A549 (cell line): ENCODE data around the gene ZC3H12C. TPM values are rescaled to one million over a fixed set of nuclear protein-coding genes. Genes with fewer than 3 reads are reported as not detected.

Experiments
- ATAC-seq, 2 experiments: fragments of 200-7000 bp in 1 of 2; fragments of >200 bp in 1 of 2; cut with Nextera tagmentation in 1 of 2; cut with Tn5 transposase in 1 of 2; 3 replicates each; pipeline versions ENCODE4 v1.8.0 to v1.9.1; 2018 to 2020; ENCODE audit warnings: mild to moderate bottlenecking in 1 of 2, moderate library complexity in 1 of 2
- CTCF ChIA-PET: fragments of 300-600 bp; sonication (Branson Sonifier 250); formaldehyde crosslinking; extraction: SDS; loops from one replicate; lab custom pipeline; 2021; ENCODE audit warnings: antibody characterized with exemption, inconsistent platforms; lab: Yijun Ruan, JAX
- POLR2A ChIA-PET: fragments of 350-600 bp; formaldehyde crosslinking; extraction: SDS; loops from one replicate; lab custom pipeline; 2021; ENCODE audit warnings: antibody characterized with exemption, inconsistent platforms; lab: Yijun Ruan, JAX
- DNase-seq, 2 experiments: peaks; one replicate each; pipeline versions ENCODE4 v3.0.0 to v3.0.0-alpha.2; 2011 to 2016; ENCODE audit warnings: low read depth in 1 of 2, low spot score in 1 of 2
- FAIRE-seq: peaks from 2 replicates; lab custom pipeline; 2011; peaks lifted over from hg19 to GRCh38; lab: Jason Lieb, UNC
- H3K27ac ChIP-seq, 2 experiments: fragments of >200 bp; sonication (Bioruptor Twin); formaldehyde crosslinking; 3 replicates each; pipeline ENCODE4 v1.5.1; 2016 to 2017
- H3K4me1 ChIP-seq: fragments of >200 bp; sonication (Bioruptor Twin); formaldehyde crosslinking; 3 replicates; pipeline ENCODE4 v1.6.1; 2016
- H3K4me2 ChIP-seq: fragments of >200 bp; sonication (Bioruptor Twin); formaldehyde crosslinking; 3 replicates; pipeline ENCODE4 v1.6.1; 2016
- H3K4me3 ChIP-seq: fragments of >200 bp; sonication (Bioruptor Twin); formaldehyde crosslinking; 3 replicates; pipeline ENCODE4 v1.5.1; 2016
- H3K9me3 ChIP-seq: fragments of >200 bp; sonication (Bioruptor Twin); formaldehyde crosslinking; 3 replicates; pipeline ENCODE4 v1.6.1; 2016
- CBX8 ChIP-seq: fragments of 200-600 bp; sonication (generic); IDR thresholded peaks from 2 replicates; pipeline ENCODE4 v1.6.1; 2016
- CEBPB ChIP-seq, 2 experiments: fragments of >200 bp in 1 of 2; sonication (Bioruptor Twin) in 1 of 2; formaldehyde crosslinking in 1 of 2; IDR thresholded peaks; 2 replicates each; pipeline ENCODE4 v1.6.1; 2012 to 2016
- CHD2 ChIP-seq: fragments of 150-350 bp; IDR thresholded peaks from 2 replicates; pipeline ENCODE4 v1.6.1; 2014; ENCODE audit warnings: low read length; ENCODE audit not compliant: partially characterized antibody
- EP300 ChIP-seq, 2 experiments: fragments of >200 bp; sonication (Bioruptor Twin); formaldehyde crosslinking; IDR thresholded peaks; 2 replicates in 1 of 2; 3 replicates in 1 of 2; pipeline ENCODE4 v1.6.1; 2016 to 2017
- FOSB ChIP-seq: fragments of 250-450 bp; sonication (Bioruptor Pico); IDR thresholded peaks from 2 replicates; pipeline ENCODE4 v1.5.0; 2020; ENCODE audit warnings: mild to moderate bottlenecking, moderate library complexity
- FOSL2 ChIP-seq, 2 experiments: fragments of 450-650 bp in 1 of 2; fragments of >200 bp in 1 of 2; sonication (Bioruptor Twin) in 1 of 2; formaldehyde crosslinking; IDR thresholded peaks; 2 replicates each; pipeline versions ENCODE4 v1.5.0 to v1.6.1; 2016 to 2020; ENCODE audit warnings: mild to moderate bottlenecking in 1 of 2, moderate library complexity in 1 of 2
- FOXS1 ChIP-seq: fragments of 250-450 bp; sonication (Bioruptor Pico); IDR thresholded peaks from 2 replicates; pipeline ENCODE4 v1.5.0; 2020; ENCODE audit warnings: mild to moderate bottlenecking, moderate library complexity
- HEYL ChIP-seq: fragments of 250-450 bp; sonication (Bioruptor Pico); IDR thresholded peaks from 2 replicates; pipeline ENCODE4 v1.8.0; 2021; ENCODE audit warnings: mild to moderate bottlenecking, moderate library complexity
- JUNB ChIP-seq: fragments of >200 bp; sonication (Bioruptor Twin); formaldehyde crosslinking; IDR thresholded peaks from 2 replicates; pipeline ENCODE4 v1.6.1; 2016
- RARB ChIP-seq: fragments of 250-450 bp; sonication (Bioruptor Pico); IDR thresholded peaks from 2 replicates; pipeline ENCODE4 v1.8.0; 2021; ENCODE audit warnings: mild to moderate bottlenecking, moderate library complexity
- SMC3 ChIP-seq: fragments of >200 bp; sonication (Bioruptor Twin); formaldehyde crosslinking; IDR thresholded peaks from 3 replicates; pipeline ENCODE4 v1.6.1; 2018; ENCODE audit warnings: inconsistent platforms
- TFCP2L1 ChIP-seq: fragments of 250-450 bp; sonication (Bioruptor Pico); IDR thresholded peaks from 2 replicates; pipeline ENCODE4 v1.5.0; 2021; ENCODE audit warnings: mild to moderate bottlenecking
- TP53 ChIP-seq: fragments of 250-450 bp; sonication (Bioruptor Pico); IDR thresholded peaks from 2 replicates; pipeline ENCODE4 v1.5.0; 2021; ENCODE audit warnings: mild to moderate bottlenecking, moderate library complexity
- ZFP36 ChIP-seq: fragments of 450-650 bp; IDR thresholded peaks from 2 replicates; pipeline ENCODE4 v1.6.1; 2014; ENCODE audit warnings: borderline replicate concordance; ENCODE audit not compliant: partially characterized antibody
- WGBS: methylation state at CpG from one replicate; pipeline ENCODE4 v1.1.6; 2017; ENCODE audit errors: missing lambda C conversion rate; 5-methylcytosine and 5-hydroxymethylcytosine counted together
- polyA plus RNA-seq, 4 experiments: library from polyadenylated mRNA; depleted of rRNA in 3 of 4; stranded (reverse); fragments of >200 nt; fragmentation: RNase III in 1 of 4; extraction: RNeasy Plus Mini Kit Qiagen cat#74134 plus additional on column Dnase treatment in 1 of 4; gene quantifications; 2 replicates in 3 of 4; 3 replicates in 1 of 4; pipeline ENCODE4 v1.2.3, GENCODE V29; 2011 to 2017
- TF ChIP-seq, protein P1 (sequence below): fragments of 200-600 bp; sonication (generic); IDR thresholded peaks from 2 replicates; pipeline ENCODE4 v1.6.1; 2016; ENCODE audit warnings: antibody characterized with exemption, mild to moderate bottlenecking, moderate library complexity
- TF ChIP-seq, protein P2 (sequence below): fragments of 250-450 bp; sonication (Bioruptor Pico); IDR thresholded peaks from 2 replicates; pipeline ENCODE4 v1.5.0; 2021; ENCODE audit warnings: mild to moderate bottlenecking, moderate library complexity, borderline replicate concordance
- TF ChIP-seq, protein P3 (sequence below): fragments of 150-350 bp; IDR thresholded peaks from 2 replicates; pipeline ENCODE4 v1.6.1; 2014; ENCODE audit warnings: low read depth, mild to moderate bottlenecking, low read length
- TF ChIP-seq, protein P4 (sequence below): fragments of >200 bp; sonication (Bioruptor Twin); formaldehyde crosslinking; IDR thresholded peaks from 3 replicates; pipeline ENCODE4 v1.5.1; 2016

The ZC3H12C gene
- polyA plus RNA-seq, 2 of the 4 experiments (the other 2 are of a cell fraction), result 3.1 to 12.4 TPM

DNA sequence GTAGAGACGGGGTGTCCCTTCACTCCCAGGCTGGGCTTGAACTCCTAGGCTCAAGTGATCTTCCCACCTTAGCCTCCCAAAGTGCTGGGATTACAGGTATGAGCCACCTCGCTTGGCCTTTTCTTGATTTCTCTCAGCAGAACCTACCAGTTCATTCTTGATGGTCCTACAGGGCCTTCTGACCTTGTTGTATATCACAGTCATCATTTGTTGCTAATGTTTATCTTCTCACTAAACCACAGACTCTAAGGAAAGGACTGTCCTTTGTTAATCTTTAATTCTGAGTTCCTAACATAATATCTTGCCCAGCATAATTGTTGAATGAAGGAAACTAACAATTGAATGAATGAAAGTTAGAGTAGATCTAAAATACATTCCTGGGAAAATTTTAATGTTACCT is 22.0 kb upstream of the ZC3H12C start (continued):
- TF ChIP-seq, protein P1, sequence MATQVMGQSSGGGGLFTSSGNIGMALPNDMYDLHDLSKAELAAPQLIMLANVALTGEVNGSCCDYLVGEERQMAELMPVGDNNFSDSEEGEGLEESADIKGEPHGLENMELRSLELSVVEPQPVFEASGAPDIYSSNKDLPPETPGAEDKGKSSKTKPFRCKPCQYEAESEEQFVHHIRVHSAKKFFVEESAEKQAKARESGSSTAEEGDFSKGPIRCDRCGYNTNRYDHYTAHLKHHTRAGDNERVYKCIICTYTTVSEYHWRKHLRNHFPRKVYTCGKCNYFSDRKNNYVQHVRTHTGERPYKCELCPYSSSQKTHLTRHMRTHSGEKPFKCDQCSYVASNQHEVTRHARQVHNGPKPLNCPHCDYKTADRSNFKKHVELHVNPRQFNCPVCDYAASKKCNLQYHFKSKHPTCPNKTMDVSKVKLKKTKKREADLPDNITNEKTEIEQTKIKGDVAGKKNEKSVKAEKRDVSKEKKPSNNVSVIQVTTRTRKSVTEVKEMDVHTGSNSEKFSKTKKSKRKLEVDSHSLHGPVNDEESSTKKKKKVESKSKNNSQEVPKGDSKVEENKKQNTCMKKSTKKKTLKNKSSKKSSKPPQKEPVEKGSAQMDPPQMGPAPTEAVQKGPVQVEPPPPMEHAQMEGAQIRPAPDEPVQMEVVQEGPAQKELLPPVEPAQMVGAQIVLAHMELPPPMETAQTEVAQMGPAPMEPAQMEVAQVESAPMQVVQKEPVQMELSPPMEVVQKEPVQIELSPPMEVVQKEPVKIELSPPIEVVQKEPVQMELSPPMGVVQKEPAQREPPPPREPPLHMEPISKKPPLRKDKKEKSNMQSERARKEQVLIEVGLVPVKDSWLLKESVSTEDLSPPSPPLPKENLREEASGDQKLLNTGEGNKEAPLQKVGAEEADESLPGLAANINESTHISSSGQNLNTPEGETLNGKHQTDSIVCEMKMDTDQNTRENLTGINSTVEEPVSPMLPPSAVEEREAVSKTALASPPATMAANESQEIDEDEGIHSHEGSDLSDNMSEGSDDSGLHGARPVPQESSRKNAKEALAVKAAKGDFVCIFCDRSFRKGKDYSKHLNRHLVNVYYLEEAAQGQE, result no peak
- TF ChIP-seq TFCP2L1 (no peak), CEBPB (IDR thresholded peaks at IDR 0.05) (no peak), FOXS1 (CRISPR knock-in tag) (no peak), SMC3 (no peak), JUNB (no peak)

DNA sequence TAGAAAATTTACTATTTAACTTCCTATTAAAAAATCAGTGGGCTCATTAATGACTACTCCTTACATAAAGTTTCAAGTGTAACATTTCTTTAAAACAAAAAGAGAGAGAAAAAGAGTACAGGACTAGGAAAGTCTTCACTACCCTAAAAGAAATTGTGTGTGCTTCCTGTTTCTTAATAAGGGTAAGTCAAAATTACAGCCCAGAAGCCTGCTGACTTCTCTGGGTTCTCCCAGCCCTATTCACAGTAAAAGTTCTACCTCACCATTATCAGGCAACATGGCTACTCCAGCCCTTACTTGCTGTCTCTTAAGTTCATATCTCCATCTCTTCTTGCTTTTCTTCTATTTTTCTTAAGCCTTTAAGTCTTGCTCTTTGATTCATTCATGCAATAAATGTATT is 20.3 kb upstream of the ZC3H12C start:
- POLR2A ChIA-PET, result no interaction called here
- CTCF ChIA-PET, result no interaction called here
- Histone ChIP-seq H3K27ac (no peak overlapping the region), H3K4me2 (no peak overlapping the region), H3K4me3 (no peak overlapping the region), H3K4me1 (peaks cover 22% of the 10 kb centered on the region; the same call in 2 of the 3 replicates), H3K9me3 (no peaks in the 10 kb centered on the region)
- DNase-seq (no peak), FAIRE-seq (no peak), ATAC-seq (no peak)
- TF ChIP-seq CBX8 (no peak), CHD2 (no peak), CEBPB (IDR thresholded peaks at IDR 0.05) (no peak), HEYL (no peak), EP300 (IDR thresholded peaks at IDR 0.05) (no peak)
- TF ChIP-seq, protein P2, sequence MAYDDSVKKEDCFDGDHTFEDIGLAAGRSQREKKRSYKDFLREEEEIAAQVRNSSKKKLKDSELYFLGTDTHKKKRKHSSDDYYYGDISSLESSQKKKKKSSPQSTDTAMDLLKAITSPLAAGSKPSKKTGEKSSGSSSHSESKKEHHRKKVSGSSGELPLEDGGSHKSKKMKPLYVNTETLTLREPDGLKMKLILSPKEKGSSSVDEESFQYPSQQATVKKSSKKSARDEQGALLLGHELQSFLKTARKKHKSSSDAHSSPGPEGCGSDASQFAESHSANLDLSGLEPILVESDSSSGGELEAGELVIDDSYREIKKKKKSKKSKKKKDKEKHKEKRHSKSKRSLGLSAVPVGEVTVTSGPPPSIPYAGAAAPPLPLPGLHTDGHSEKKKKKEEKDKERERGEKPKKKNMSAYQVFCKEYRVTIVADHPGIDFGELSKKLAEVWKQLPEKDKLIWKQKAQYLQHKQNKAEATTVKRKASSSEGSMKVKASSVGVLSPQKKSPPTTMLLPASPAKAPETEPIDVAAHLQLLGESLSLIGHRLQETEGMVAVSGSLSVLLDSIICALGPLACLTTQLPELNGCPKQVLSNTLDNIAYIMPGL, result no peak
- TF ChIP-seq, protein P3, sequence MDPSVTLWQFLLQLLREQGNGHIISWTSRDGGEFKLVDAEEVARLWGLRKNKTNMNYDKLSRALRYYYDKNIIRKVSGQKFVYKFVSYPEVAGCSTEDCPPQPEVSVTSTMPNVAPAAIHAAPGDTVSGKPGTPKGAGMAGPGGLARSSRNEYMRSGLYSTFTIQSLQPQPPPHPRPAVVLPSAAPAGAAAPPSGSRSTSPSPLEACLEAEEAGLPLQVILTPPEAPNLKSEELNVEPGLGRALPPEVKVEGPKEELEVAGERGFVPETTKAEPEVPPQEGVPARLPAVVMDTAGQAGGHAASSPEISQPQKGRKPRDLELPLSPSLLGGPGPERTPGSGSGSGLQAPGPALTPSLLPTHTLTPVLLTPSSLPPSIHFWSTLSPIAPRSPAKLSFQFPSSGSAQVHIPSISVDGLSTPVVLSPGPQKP, result no peak

DNA sequence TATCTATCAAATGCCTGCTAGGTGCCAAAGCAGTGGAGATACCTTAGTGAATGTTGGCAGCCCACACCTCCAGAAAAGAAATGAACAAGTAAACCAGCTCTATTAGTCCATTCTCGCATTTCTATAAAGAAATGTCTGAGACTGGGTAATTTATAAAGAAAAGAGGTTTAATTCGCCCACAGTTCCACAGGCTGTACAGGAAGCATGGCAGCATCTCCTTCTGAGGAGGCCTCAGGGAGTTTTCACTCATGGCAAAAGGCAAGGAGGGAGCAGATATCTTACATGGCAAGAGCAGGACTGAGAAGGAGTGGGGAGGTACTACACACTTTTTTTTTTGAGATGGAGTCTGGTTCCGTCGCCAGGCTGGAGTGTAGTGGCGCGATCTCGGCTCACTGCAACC is 18.7 kb upstream of the ZC3H12C start:
- Histone ChIP-seq H3K9me3 (peaks cover 11% of the 10 kb centered on the region; the same call in 2 of the 3 replicates), H3K4me1 (peaks cover 21% of the 10 kb centered on the region; the same call in 2 of the 3 replicates), H3K4me2 (no peak overlapping the region), H3K27ac (no peak overlapping the region), H3K4me3 (no peak overlapping the region)
- ATAC-seq, result no peak
- WGBS, result 92% methylated on average over 7 of the region's 7 CpGs
- DNase-seq, result no peak
- ChIA-PET CTCF (no interaction called here), POLR2A (no interaction called here)
- FAIRE-seq, result no peak
- TF ChIP-seq FOSB (no peak), TP53 (no peak), ZFP36 (no peak), RARB (no peak), FOSL2 (IDR thresholded peaks at IDR 0.05) (no peak), FOSL2 (CRISPR knock-in tag; IDR thresholded peaks at IDR 0.05) (no peak)
- TF ChIP-seq, protein P4, sequence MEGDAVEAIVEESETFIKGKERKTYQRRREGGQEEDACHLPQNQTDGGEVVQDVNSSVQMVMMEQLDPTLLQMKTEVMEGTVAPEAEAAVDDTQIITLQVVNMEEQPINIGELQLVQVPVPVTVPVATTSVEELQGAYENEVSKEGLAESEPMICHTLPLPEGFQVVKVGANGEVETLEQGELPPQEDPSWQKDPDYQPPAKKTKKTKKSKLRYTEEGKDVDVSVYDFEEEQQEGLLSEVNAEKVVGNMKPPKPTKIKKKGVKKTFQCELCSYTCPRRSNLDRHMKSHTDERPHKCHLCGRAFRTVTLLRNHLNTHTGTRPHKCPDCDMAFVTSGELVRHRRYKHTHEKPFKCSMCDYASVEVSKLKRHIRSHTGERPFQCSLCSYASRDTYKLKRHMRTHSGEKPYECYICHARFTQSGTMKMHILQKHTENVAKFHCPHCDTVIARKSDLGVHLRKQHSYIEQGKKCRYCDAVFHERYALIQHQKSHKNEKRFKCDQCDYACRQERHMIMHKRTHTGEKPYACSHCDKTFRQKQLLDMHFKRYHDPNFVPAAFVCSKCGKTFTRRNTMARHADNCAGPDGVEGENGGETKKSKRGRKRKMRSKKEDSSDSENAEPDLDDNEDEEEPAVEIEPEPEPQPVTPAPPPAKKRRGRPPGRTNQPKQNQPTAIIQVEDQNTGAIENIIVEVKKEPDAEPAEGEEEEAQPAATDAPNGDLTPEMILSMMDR, result no peak
- TF ChIP-seq, protein P1, result no peak
